A549 (cell line): ENCODE data around the gene MED13L. TPM values are rescaled to one million over a fixed set of nuclear protein-coding genes. Genes with fewer than 3 reads are reported as not detected.

Source experiments
- ATAC-seq, 2 experiments: fragments of 200-7000 bp in 1 of 2; fragments of >200 bp in 1 of 2; cut with Nextera tagmentation in 1 of 2; cut with Tn5 transposase in 1 of 2; 3 replicates each; pipeline versions ENCODE4 v1.8.0 to v1.9.1; 2018 to 2020; ENCODE audit warnings: mild to moderate bottlenecking in 1 of 2, moderate library complexity in 1 of 2
- CTCF ChIA-PET: fragments of 300-600 bp; sonication (Branson Sonifier 250); formaldehyde crosslinking; extraction: SDS; loops from one replicate; lab custom pipeline; 2021; ENCODE audit warnings: antibody characterized with exemption, inconsistent platforms; lab: Yijun Ruan, JAX
- POLR2A ChIA-PET: fragments of 350-600 bp; formaldehyde crosslinking; extraction: SDS; loops from one replicate; lab custom pipeline; 2021; ENCODE audit warnings: antibody characterized with exemption, inconsistent platforms; lab: Yijun Ruan, JAX
- DNase-seq, 2 experiments: peaks; one replicate each; pipeline versions ENCODE4 v3.0.0 to v3.0.0-alpha.2; 2011 to 2016; ENCODE audit warnings: low read depth in 1 of 2, low spot score in 1 of 2
- FAIRE-seq: peaks from 2 replicates; lab custom pipeline; 2011; peaks lifted over from hg19 to GRCh38; lab: Jason Lieb, UNC
- H3K27ac ChIP-seq, 2 experiments: fragments of >200 bp; sonication (Bioruptor Twin); formaldehyde crosslinking; 3 replicates each; pipeline ENCODE4 v1.5.1; 2016 to 2017
- H3K4me1 ChIP-seq: fragments of >200 bp; sonication (Bioruptor Twin); formaldehyde crosslinking; 3 replicates; pipeline ENCODE4 v1.6.1; 2016
- H3K4me2 ChIP-seq: fragments of >200 bp; sonication (Bioruptor Twin); formaldehyde crosslinking; 3 replicates; pipeline ENCODE4 v1.6.1; 2016
- H3K4me3 ChIP-seq: fragments of >200 bp; sonication (Bioruptor Twin); formaldehyde crosslinking; 3 replicates; pipeline ENCODE4 v1.5.1; 2016
- H3K9me3 ChIP-seq: fragments of >200 bp; sonication (Bioruptor Twin); formaldehyde crosslinking; 3 replicates; pipeline ENCODE4 v1.6.1; 2016
- BCL3 ChIP-seq: fragments of >200 bp; sonication (Bioruptor Twin); formaldehyde crosslinking; IDR thresholded peaks from 3 replicates; pipeline ENCODE4 v1.6.1; 2016
- CHD4 ChIP-seq: fragments of 200-600 bp; sonication (generic); IDR thresholded peaks from 2 replicates; pipeline ENCODE4 v1.6.1; 2016; ENCODE audit warnings: antibody characterized with exemption, mild to moderate bottlenecking, borderline replicate concordance
- EHF ChIP-seq: fragments of 250-450 bp; sonication (Bioruptor Pico); IDR thresholded peaks from 2 replicates; pipeline ENCODE4 v1.5.0; 2020; ENCODE audit warnings: mild to moderate bottlenecking
- EHMT2 ChIP-seq: fragments of 200-600 bp; sonication (generic); IDR thresholded peaks from 2 replicates; pipeline ENCODE4 v1.6.1; 2016; ENCODE audit warnings: antibody characterized with exemption, low read depth, mild to moderate bottlenecking, moderate library complexity
- ELK1 ChIP-seq: fragments of 150-350 bp; IDR thresholded peaks from 2 replicates; pipeline ENCODE4 v1.6.1; 2014; ENCODE audit warnings: low read depth, mild to moderate bottlenecking, low read length
- ESRRA ChIP-seq: fragments of 150-350 bp; IDR thresholded peaks from 2 replicates; pipeline ENCODE4 v1.6.1; 2014; ENCODE audit warnings: mild to moderate bottlenecking, low read length, borderline replicate concordance
- FOSL2 ChIP-seq, 2 experiments: fragments of 450-650 bp in 1 of 2; fragments of >200 bp in 1 of 2; sonication (Bioruptor Twin) in 1 of 2; formaldehyde crosslinking; IDR thresholded peaks; 2 replicates each; pipeline versions ENCODE4 v1.5.0 to v1.6.1; 2016 to 2020; ENCODE audit warnings: mild to moderate bottlenecking in 1 of 2, moderate library complexity in 1 of 2
- GATA3 ChIP-seq: IDR thresholded peaks from 2 replicates; pipeline ENCODE4 v1.6.1; 2012; ENCODE audit warnings: borderline replicate concordance
- HEYL ChIP-seq: fragments of 250-450 bp; sonication (Bioruptor Pico); IDR thresholded peaks from 2 replicates; pipeline ENCODE4 v1.8.0; 2021; ENCODE audit warnings: mild to moderate bottlenecking, moderate library complexity
- HMGXB4 ChIP-seq: fragments of 250-450 bp; sonication (Bioruptor Pico); IDR thresholded peaks from 2 replicates; pipeline ENCODE4 v1.5.0; 2021; ENCODE audit warnings: mild to moderate bottlenecking, moderate library complexity, borderline replicate concordance
- HOXA7 ChIP-seq: fragments of 250-450 bp; sonication (Bioruptor Pico); IDR thresholded peaks from 2 replicates; pipeline ENCODE4 v1.5.0; 2020; ENCODE audit warnings: mild to moderate bottlenecking, moderate library complexity
- HOXB5 ChIP-seq: fragments of 250-450 bp; sonication (Bioruptor Pico); IDR thresholded peaks from 2 replicates; pipeline ENCODE4 v1.5.0; 2020; ENCODE audit warnings: mild to moderate bottlenecking, moderate library complexity
- JUNB ChIP-seq: fragments of >200 bp; sonication (Bioruptor Twin); formaldehyde crosslinking; IDR thresholded peaks from 2 replicates; pipeline ENCODE4 v1.6.1; 2016
- KDM1A ChIP-seq: fragments of 200-600 bp; sonication (generic); IDR thresholded peaks from 2 replicates; pipeline ENCODE4 v1.6.1; 2016; ENCODE audit warnings: low read depth, mild to moderate bottlenecking
- MAFK ChIP-seq: fragments of 450-650 bp; IDR thresholded peaks from 2 replicates; pipeline ENCODE4 v1.6.1; 2014; ENCODE audit not compliant: partially characterized antibody
- MYC ChIP-seq: IDR thresholded peaks from 2 replicates; pipeline ENCODE4 v1.6.1; 2012; ENCODE audit warnings: mild to moderate bottlenecking, inconsistent platforms, low read length, improper control_type of control experiment, borderline replicate concordance
- NFE2L2 ChIP-seq: fragments of 150-350 bp; conservative IDR thresholded peaks from 2 replicates; pipeline ENCODE4 v1.6.1; 2014; ENCODE audit warnings: low read length
- NPAS2 ChIP-seq: fragments of 250-450 bp; sonication (Bioruptor Pico); IDR thresholded peaks from 2 replicates; pipeline ENCODE4 v1.8.0; 2022; ENCODE audit warnings: mild to moderate bottlenecking, moderate library complexity, borderline replicate concordance
- NR3C1 ChIP-seq: fragments of >200 bp; sonication (Bioruptor Twin); formaldehyde crosslinking; IDR thresholded peaks from 3 replicates; pipeline ENCODE4 v1.6.1; 2017
- PBX3 ChIP-seq: IDR thresholded peaks from 2 replicates; pipeline ENCODE4 v1.6.1; 2012
- PHF8 ChIP-seq: fragments of 200-600 bp; sonication (generic); IDR thresholded peaks from 2 replicates; pipeline ENCODE4 v1.6.1; 2016; ENCODE audit warnings: low read depth, mild to moderate bottlenecking, antibody characterized with exemption, moderate library complexity, borderline replicate concordance
- POLR2AphosphoS2 ChIP-seq: conservative IDR thresholded peaks from 2 replicates; pipeline ENCODE4 v1.6.1; 2012; ENCODE audit warnings: low read length, improper control_type of control experiment, inconsistent platforms
- RAD21 ChIP-seq, 2 experiments: fragments of >200 bp in 1 of 2; sonication (Bioruptor Twin) in 1 of 2; formaldehyde crosslinking in 1 of 2; IDR thresholded peaks in 1 of 2; conservative IDR thresholded peaks in 1 of 2; 2 replicates in 1 of 2; 3 replicates in 1 of 2; pipeline ENCODE4 v1.6.1; 2012 to 2018; ENCODE audit warnings: inconsistent platforms in 1 of 2
- RARB ChIP-seq: fragments of 250-450 bp; sonication (Bioruptor Pico); IDR thresholded peaks from 2 replicates; pipeline ENCODE4 v1.8.0; 2021; ENCODE audit warnings: mild to moderate bottlenecking, moderate library complexity
- RCOR1 ChIP-seq: fragments of 150-350 bp; IDR thresholded peaks from 2 replicates; pipeline ENCODE4 v1.6.1; 2014; ENCODE audit warnings: antibody characterized with exemption, low read length, low read depth
- RFX5 ChIP-seq: fragments of 450-650 bp; IDR thresholded peaks from 2 replicates; pipeline ENCODE4 v1.7.1; 2014; ENCODE audit warnings: antibody characterized with exemption, mild to moderate bottlenecking, moderate library complexity
- RNF2 ChIP-seq: fragments of 200-600 bp; sonication (generic); IDR thresholded peaks from 2 replicates; pipeline ENCODE4 v1.6.1; 2016; ENCODE audit warnings: low read depth, mild to moderate bottlenecking, antibody characterized with exemption, moderate library complexity, borderline replicate concordance
- ZC3H11A ChIP-seq: fragments of 450-650 bp; IDR thresholded peaks from 2 replicates; pipeline ENCODE4 v1.6.1; 2014; ENCODE audit warnings: antibody characterized with exemption, mild to moderate bottlenecking
- ZFP36 ChIP-seq: fragments of 450-650 bp; IDR thresholded peaks from 2 replicates; pipeline ENCODE4 v1.6.1; 2014; ENCODE audit warnings: borderline replicate concordance; ENCODE audit not compliant: partially characterized antibody
- ZSCAN20 ChIP-seq: fragments of 250-450 bp; sonication (Bioruptor Pico); IDR thresholded peaks from 2 replicates; pipeline ENCODE4 v1.8.0; 2022; ENCODE audit warnings: mild to moderate bottlenecking, moderate library complexity
- WGBS: methylation state at CpG from one replicate; pipeline ENCODE4 v1.1.6; 2017; ENCODE audit errors: missing lambda C conversion rate; 5-methylcytosine and 5-hydroxymethylcytosine counted together
- polyA plus RNA-seq, 4 experiments: library from polyadenylated mRNA; depleted of rRNA in 3 of 4; stranded (reverse); fragments of >200 nt; fragmentation: RNase III in 1 of 4; extraction: RNeasy Plus Mini Kit Qiagen cat#74134 plus additional on column Dnase treatment in 1 of 4; gene quantifications; 2 replicates in 3 of 4; 3 replicates in 1 of 4; pipeline ENCODE4 v1.2.3, GENCODE V29; 2011 to 2017

MED13L gene
- polyA plus RNA-seq, 2 of the 4 experiments (the other 2 are of a cell fraction): 23.2 to 134 TPM

GRCh38 chr12:116233669-116234068 is 43.8 kb downstream of the MED13L start:
- H3K4me2 ChIP-seq: no peak overlapping the region
- TF ChIP-seq ELK1 (no peak), PBX3 (no peak), PHF8 (no peak), ZC3H11A (no peak), ESRRA (no peak), RAD21 (conservative IDR thresholded peaks at IDR 0.05 in 1 of 2, IDR thresholded peaks at IDR 0.05 in 1 of 2) (no peak), MAFK (no peak), ZSCAN20 (CRISPR knock-in tag) (no peak), JUNB (no peak), GATA3 (no peak), RCOR1 (no peak), FOSL2 (IDR thresholded peaks at IDR 0.05) (no peak), FOSL2 (CRISPR knock-in tag; IDR thresholded peaks at IDR 0.05) (no peak), MYC (no peak), EHF (no peak), NPAS2 (CRISPR knock-in tag) (no peak), NFE2L2 (no peak), KDM1A (no peak), BCL3 (no peak), POLR2AphosphoS2 (no peak), NR3C1 (no peak)
- TF ChIP-seq, all 56 proteins: peak for 0
- CTCF ChIA-PET: no interaction called here
- Histone ChIP-seq H3K4me3 (no peak overlapping the region), H3K9me3 (no peaks in the 10 kb centered on the region), H3K27ac (no peak overlapping the region), H3K4me1 (peaks cover 31% of the 10 kb centered on the region)
- POLR2A ChIA-PET: no interaction called here
- ATAC-seq (no peak), FAIRE-seq (no peak), DNase-seq (no peak)
- WGBS: 89% methylated on average over 3 of the region's 3 CpGs

GRCh38 chr12:116227811-116228210 is 49.7 kb downstream of the MED13L start:
- Histone ChIP-seq H3K27ac (no peak overlapping the region), H3K9me3 (no peaks in the 10 kb centered on the region), H3K4me2 (no peak overlapping the region), H3K4me1 (peaks cover 2% of the 10 kb centered on the region; the same call in 2 of the 3 replicates), H3K4me3 (no peak overlapping the region)
- no peak for ATAC-seq
- FAIRE-seq: no peak
- CTCF ChIA-PET: interaction anchor here (1.0 to 5.0 kb wide), 3 partner anchors 9 to 11 kb away, joined by 3 to 26 read pairs (median 4); no protein-coding TSS in a partner anchor
- 93% methylated on average over 3 of the region's 3 CpGs for WGBS
- no peak for TF ChIP-seq CHD4
- no peak for TF ChIP-seq POLR2AphosphoS2
- no peak for TF ChIP-seq RAD21 (conservative IDR thresholded peaks at IDR 0.05 in 1 of 2, IDR thresholded peaks at IDR 0.05 in 1 of 2)
- no peak for TF ChIP-seq ZC3H11A
- TF ChIP-seq RNF2: no peak
- no peak for TF ChIP-seq EHMT2
- no peak for TF ChIP-seq EHF
- no peak for TF ChIP-seq MYC
- no peak for TF ChIP-seq HMGXB4 (CRISPR knock-in tag)
- TF ChIP-seq HEYL (CRISPR knock-in tag): no peak
- TF ChIP-seq NPAS2 (CRISPR knock-in tag): no peak
- no peak for TF ChIP-seq RFX5
- no peak for TF ChIP-seq ZFP36
- TF ChIP-seq RARB (CRISPR knock-in tag): no peak
- no peak for TF ChIP-seq HOXA7 (CRISPR knock-in tag)
- no peak for TF ChIP-seq HOXB5 (CRISPR knock-in tag)
- POLR2A ChIA-PET: no interaction called here
- DNase-seq: no peak
